ENCODE data around the gene SNRPD3.

DNA sequence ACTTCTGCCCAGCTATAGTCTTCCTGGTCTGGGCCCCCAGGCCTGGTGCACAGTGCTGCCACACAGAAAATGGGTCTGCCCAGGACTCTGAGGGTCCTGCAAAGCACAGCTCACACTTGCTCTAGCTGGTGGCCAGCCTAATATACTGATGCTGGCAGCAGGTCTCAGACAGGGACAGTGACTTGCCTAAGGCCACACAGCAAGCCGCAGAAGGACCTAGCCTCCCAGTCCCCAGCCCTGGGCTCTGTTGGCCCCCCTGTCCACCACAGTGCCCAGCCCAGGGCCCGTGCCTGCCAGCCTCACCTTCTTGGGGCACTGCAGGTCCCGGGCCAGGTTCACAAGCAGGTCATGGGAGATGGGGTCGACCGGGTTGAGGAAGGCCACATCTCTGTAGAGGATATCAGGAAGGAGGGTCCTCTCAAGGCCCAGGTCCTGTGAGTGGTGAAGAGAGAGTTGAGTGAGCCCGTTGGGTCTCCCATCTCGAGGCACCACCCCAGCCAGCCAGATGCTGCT, 33.8 kb downstream of the SNRPD3 start:
- TF ChIP-seq, protein P1, sequence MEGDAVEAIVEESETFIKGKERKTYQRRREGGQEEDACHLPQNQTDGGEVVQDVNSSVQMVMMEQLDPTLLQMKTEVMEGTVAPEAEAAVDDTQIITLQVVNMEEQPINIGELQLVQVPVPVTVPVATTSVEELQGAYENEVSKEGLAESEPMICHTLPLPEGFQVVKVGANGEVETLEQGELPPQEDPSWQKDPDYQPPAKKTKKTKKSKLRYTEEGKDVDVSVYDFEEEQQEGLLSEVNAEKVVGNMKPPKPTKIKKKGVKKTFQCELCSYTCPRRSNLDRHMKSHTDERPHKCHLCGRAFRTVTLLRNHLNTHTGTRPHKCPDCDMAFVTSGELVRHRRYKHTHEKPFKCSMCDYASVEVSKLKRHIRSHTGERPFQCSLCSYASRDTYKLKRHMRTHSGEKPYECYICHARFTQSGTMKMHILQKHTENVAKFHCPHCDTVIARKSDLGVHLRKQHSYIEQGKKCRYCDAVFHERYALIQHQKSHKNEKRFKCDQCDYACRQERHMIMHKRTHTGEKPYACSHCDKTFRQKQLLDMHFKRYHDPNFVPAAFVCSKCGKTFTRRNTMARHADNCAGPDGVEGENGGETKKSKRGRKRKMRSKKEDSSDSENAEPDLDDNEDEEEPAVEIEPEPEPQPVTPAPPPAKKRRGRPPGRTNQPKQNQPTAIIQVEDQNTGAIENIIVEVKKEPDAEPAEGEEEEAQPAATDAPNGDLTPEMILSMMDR (IDR thresholded peaks at IDR 0.05) = no peak
- no peak for TF ChIP-seq POLR2A (IDR thresholded peaks at IDR 0.05)
